HT-29 (cell line): ENCODE results near the gene CLDN2. TPM values are rescaled to one million over a fixed set of nuclear protein-coding genes. Genes with fewer than 3 reads are reported as not detected.
A peak's percentile ranks its signal among the peaks of the same experiment; 100 is the strongest.

Source experiments
- DNase-seq: peaks from one replicate; pipeline ENCODE4 v3.0.0-alpha.2; 2015; ENCODE audit warnings: low spot score
- total RNA-seq: library from RNA; depleted of rRNA; stranded (reverse); fragments of >200 nt; shearing (Covaris generic); gene quantifications from 2 replicates; pipeline ENCODE4 v1.2.3, GENCODE V29; 2014; rRNA removed

The CLDN2 gene
- total RNA-seq, 1 experiment from 2014 or later, result 55.7 TPM

DNA sequence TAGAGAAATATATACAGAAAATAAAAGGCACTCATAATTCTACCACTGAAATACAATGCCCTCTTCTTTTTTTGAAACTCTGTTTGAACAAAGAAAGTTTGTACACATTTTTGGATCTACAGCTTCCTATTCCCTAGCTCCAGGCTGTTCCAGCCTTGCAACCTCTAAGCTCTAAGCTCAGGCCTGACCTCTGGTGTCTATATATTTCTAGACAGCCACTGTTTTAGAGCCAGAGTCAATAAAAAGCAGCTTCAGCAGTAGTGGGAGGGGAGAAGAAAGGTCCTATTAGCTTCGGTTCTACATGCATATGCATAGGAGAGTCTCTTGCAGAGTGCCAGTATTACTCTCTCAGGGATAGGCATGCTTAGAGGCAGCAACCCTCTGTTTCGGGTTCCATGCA lies 39.7 kb downstream of the CLDN2 start:
- DNase-seq, result peak; percentile 75

DNA sequence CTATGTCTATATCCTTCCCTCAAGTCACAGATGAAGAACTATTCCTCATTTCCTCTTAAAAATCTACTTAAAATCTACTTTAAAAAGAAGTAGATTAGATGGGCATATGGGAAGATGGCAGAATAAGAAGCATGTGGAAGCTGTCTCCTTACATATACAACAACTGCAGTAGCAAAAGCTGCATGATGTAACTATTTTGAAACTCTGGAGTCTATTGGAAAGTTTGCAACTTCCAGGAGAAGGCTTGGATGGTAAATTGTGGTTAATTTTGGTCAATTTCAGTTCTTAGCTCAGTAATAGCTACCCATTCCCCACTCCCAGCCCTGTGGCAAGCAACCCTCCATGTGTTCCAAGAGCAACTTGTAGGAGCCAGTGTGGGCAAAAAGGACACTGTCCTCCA lies 42.9 kb downstream of the CLDN2 start:
- DNase-seq, result no peak

GRCh38 chrX:106964290-106964689 lies 44.1 kb downstream of the CLDN2 start:
- no peak for DNase-seq

GRCh38 chrX:106966547-106966946 lies 46.3 kb downstream of the CLDN2 start:
- DNase-seq, result peak; percentile 83

DNA sequence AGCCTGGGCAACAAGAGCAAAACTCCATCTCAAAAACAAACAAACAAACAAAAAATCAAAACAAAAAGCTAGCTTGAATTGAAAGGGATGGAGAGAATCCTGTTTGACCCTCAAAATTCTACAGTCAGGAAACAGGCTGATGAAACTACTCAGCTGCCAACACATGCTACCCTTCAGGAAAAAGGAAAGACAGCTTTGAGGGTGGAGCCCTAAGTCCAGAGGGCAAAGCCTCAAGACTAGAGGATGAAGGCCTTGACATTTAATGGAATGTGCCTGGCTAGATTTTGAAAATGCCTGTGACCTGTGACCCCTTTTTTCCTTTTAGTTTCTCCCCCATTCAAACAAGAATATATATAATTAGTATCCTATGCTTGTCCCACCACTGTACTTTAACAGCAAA lies 52.7 kb downstream of the CLDN2 start:
- no peak for DNase-seq

DNA sequence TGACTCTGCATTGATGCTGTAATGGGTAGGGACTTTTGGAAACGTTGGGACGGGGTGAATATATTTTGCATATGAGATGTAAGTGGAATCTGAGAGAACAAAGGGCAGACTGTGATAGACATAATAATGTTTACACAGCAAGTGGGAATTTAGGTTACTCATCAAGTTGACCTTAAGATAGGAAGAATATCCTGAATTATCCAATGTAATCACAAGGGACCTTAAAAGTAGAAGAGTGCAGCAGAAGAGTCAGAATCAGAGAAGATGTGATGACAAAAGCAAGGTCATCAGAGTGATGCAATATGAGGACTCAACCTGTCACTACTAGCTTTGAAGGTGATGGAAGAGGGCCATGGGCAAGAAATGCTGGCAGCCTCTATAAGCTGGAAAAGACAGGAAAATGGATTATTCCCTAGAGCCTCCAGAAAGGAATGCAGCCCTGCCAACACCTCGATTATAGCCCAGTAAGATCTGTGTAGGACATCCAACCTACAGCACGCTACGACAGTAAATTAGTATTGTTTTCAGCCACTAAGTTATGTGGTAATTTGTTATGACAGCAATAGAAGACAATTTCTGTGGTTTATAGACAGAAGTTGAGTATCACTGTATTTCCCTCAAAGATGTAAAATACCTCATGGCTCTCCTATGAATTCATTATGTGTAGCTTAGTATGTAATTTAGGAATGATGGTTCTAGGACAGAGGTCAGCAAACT lies 53.4 kb downstream of the CLDN2 start:
- DNase-seq, result no peak

GRCh38 chrX:106976416-106976815 lies 56.2 kb downstream of the CLDN2 start:
- no peak for DNase-seq

Other genes with a start within 250 kb of the CLDN2 start
- 61.5 and 69.0 TPM in 2 replicates for gene RNF128, start 193.7 kb upstream of the CLDN2 start, total RNA-seq
- gene TBC1D8B, start 117.7 kb upstream of the CLDN2 start, total RNA-seq, result 1.5 and 2.5 TPM in 2 replicates
- gene RIPPLY1, start 17.1 kb upstream of the CLDN2 start, total RNA-seq, result 0.28 TPM in 1 of 2 replicates, not detected in the other
- 21.8 and 24.9 TPM in 2 replicates for gene MORC4, start 79.8 kb downstream of the CLDN2 start, total RNA-seq
- gene RBM41, start 198.4 kb downstream of the CLDN2 start, total RNA-seq, result 11.1 and 13.9 TPM in 2 replicates